ENCODE results near the gene CHRND. TPM values are rescaled to one million over a fixed set of nuclear protein-coding genes. Genes with fewer than 3 reads are reported as not detected.

CHRND gene
- total and polyA plus RNA-seq, 2 of the 13 experiments (the other 11 are each of a cell fraction or from before 2014, with no cell fraction given): 0.18 TPM; not detected in 1

DNA sequence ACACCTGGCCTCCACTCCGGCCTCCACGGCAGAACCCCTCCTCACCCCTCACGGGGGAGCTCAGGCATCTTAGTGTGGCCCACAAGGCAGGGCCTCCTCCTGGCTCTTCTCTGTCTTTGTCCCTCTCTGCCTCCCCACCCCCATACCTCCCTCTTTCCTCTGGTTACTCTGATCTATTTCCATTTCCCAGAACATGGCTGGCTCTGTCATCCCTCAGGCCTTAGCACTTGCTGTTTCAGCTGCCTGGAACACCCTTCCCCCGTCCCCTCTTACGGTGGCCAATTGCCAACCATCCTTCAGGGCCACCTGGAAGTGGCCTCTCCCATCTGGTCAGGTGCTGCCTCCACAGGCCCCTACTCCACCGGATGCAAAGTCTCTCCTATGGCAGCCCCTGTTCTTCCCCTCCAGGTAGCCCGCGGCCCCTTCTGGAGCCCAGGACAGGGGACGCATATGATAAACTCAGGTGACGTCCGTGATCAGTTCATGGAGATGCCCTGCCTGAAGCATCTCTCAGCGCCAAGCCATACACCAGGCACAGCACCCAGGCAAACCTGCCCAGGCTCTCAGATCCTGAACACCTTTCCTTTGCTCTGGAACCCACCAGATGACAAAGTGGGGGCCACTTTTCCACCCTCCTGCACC is 34.7 kb upstream of the CHRND start:
- no peaks in the 10 kb centered on the region for H4K20me1 ChIP-seq (ENCODE audit: insufficient read depth, low read length)
- in situ Hi-C loops (cut with HindIII; ENCODE audit: extremely low pct_ligation_motif_present, low pct_unique_long_range_greater_than_20kb) (no loop called here), intact Hi-C loops (cut with micrococcal nuclease; ENCODE audit: unreplicated experiment) (no loop called here)
- no peak for FAIRE-seq
- 34% methylated on average over 9 of the region's 12 CpGs for WGBS (ENCODE audit: low lambda C conversion rate)
- no peaks in the 10 kb centered on the region for H3K79me2 ChIP-seq (ENCODE audit: insufficient read depth, low read length)
- DNase-seq (ENCODE audit: low spot score): no peak
- CTCF ChIA-PET (ENCODE audit: low intra/inter-chr PET ratio, low total read pairs): no interaction called here
- H3K4me2 ChIP-seq (ENCODE audit: low read depth, low read length): no peak overlapping the region
- no peak for TF ChIP-seq IKZF1 (IDR thresholded peaks at IDR 0.05)
- no peak for TF ChIP-seq ZNF260 (CRISPR knock-in tag; IDR thresholded peaks at IDR 0.05; ENCODE audit: borderline replicate concordance, low read depth)
- TF ChIP-seq ZNF12 (CRISPR knock-in tag; IDR thresholded peaks at IDR 0.05): no peak
- TF ChIP-seq ZMYM4 (CRISPR knock-in tag; IDR thresholded peaks at IDR 0.05): no peak
- TF ChIP-seq ZNF605 (CRISPR knock-in tag; IDR thresholded peaks at IDR 0.05): no peak
- no peak for TF ChIP-seq ZNF878 (CRISPR knock-in tag; IDR thresholded peaks at IDR 0.05)
- TF ChIP-seq ZFP36 (IDR thresholded peaks at IDR 0.05; ENCODE audit: borderline replicate concordance, low read depth, low read length, partially characterized antibody): no peak
- TF ChIP-seq NCOA5 (CRISPR knock-in tag; IDR thresholded peaks at IDR 0.05): no peak
- no peak for TF ChIP-seq ZNF18 (CRISPR knock-in tag; IDR thresholded peaks at IDR 0.05; ENCODE audit: insufficient replicate concordance)
- TF ChIP-seq MTF1 (CRISPR knock-in tag; IDR thresholded peaks at IDR 0.05): no peak
- TF ChIP-seq, protein P1, sequence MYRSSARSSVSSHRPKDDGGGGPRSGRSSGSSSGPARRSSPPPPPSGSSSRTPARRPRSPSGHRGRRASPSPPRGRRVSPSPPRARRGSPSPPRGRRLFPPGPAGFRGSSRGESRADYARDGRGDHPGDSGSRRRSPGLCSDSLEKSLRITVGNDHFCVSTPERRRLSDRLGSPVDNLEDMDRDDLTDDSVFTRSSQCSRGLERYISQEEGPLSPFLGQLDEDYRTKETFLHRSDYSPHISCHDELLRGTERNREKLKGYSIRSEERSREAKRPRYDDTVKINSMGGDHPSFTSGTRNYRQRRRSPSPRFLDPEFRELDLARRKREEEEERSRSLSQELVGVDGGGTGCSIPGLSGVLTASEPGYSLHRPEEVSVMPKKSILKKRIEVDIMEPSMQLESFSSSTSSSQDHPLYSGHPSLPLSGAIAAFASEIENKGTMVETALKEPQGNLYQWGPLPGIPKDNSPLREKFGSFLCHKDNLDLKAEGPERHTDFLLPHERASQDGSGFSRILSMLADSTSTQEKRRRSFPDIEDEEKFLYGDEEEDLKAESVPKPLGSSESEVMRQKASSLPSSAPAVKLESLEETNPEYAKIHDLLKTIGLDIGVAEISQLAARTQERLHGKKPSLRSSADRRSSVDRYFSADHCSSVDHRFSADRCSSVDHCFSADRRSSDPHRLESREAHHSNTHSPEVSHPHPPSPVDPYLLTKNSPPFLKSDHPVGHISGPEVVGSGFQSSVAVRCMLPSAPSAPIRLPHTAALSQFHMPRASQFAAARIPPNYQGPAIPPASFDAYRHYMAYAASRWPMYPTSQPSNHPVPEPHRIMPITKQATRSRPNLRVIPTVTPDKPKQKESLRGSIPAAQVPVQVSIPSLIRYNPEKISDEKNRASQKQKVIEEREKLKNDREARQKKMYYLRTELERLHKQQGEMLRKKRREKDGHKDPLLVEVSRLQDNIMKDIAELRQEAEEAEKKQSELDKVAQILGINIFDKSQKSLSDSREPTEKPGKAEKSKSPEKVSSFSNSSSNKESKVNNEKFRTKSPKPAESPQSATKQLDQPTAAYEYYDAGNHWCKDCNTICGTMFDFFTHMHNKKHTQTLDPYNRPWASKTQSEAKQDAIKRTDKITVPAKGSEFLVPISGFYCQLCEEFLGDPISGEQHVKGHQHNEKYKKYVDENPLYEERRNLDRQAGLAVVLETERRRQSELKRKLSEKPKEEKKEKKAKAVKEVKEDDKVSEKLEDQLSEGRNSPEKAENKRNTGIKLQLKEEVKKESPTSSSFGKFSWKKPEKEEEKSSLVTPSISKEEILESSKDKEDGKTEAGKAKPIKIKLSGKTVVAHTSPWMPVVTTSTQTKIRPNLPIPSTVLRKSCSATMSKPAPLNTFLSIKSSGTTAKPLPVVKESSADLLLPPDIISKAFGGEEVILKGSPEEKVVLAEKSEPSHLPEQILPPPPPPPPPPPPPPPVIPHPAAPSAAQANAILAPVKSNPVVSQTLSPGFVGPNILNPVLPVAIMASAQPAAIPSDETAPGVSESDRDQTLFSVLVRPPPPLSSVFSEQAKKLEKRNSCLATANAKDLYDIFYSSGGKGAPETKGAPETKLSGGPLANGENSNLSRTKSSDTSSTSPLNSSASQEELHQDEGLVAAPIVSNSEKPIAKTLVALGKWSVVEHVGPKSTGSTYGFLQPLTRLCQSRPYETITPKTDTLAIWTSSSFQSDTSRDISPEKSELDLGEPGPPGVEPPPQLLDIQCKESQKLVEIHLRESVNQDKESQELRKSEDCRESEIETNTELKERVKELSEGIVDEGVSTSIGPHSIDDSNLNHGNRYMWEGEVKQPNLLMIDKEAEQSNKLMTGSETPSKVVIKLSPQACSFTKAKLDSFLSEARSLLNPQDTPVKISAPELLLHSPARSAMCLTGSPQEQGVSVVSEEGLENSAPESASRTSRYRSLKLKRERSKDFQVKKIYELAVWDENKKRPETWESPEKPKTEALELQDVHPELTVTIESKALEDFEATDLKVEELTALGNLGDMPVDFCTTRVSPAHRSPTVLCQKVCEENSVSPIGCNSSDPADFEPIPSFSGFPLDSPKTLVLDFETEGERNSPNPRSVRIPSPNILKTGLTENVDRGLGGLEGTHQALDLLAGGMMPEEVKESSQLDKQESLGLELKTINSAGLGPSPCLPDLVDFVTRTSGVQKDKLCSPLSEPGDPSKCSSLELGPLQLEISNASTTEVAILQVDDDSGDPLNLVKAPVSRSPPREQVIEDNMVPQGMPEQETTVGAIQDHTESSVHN (CRISPR knock-in tag; IDR thresholded peaks at IDR 0.05): no peak
- no peak for TF ChIP-seq HNRNPLL (IDR thresholded peaks at IDR 0.05; ENCODE audit: low read depth, low read length, poor library complexity, severe bottlenecking)
- no peak for TF ChIP-seq IRX3 (CRISPR knock-in tag; IDR thresholded peaks at IDR 0.05; ENCODE audit: borderline replicate concordance, low read depth)
- no peak for TF ChIP-seq NFYC (CRISPR knock-in tag; IDR thresholded peaks at IDR 0.05)
- no peak for TF ChIP-seq PPARG (CRISPR knock-in tag; conservative IDR thresholded peaks at IDR 0.05)
- POLR2A ChIA-PET: no interaction called here
- no peaks in the 10 kb centered on the region for H3K4me1 ChIP-seq (ENCODE audit: insufficient read depth, low read length)
- H3K4me3 ChIP-seq (replicated peaks in 1 of 3; ENCODE audit: insufficient read depth in 1 of 3, low read depth in 2 of 3, low read length in 3 of 3): no peak overlapping the region
- H3K9me3 ChIP-seq (ENCODE audit: low read length): no peaks in the 10 kb centered on the region
- no peak overlapping the region for H2AFZ ChIP-seq (ENCODE audit: low read length)
- H3K9ac ChIP-seq (ENCODE audit: insufficient read depth, low read depth, low read length): no peak overlapping the region
- peaks cover 25 to 91% of the 10 kb centered on the region in 2 experiments for H3K27me3 ChIP-seq (ENCODE audit: control insufficient read depth in 1 of 2, insufficient read depth in 2 of 2, low read length in 2 of 2)
- no peaks in the 10 kb centered on the region for H3K36me3 ChIP-seq (replicated peaks in 1 of 2; ENCODE audit: control insufficient read depth in 1 of 2, insufficient read depth in 2 of 2, low read length in 2 of 2)
- H3K27ac ChIP-seq (ENCODE audit: extremely low read length, insufficient read depth, low read length): no peak overlapping the region
- no peak for ATAC-seq
- BruUV-seq (replicated peaks): no TSS peak
